HG03280 (cell line): ENCODE measurements around the gene POFUT2.

ENCODE experiments used
- ATAC-seq: cut with Tn5 transposase; IDR thresholded peaks from one replicate; pipeline ENCODE4 v1.9.1; 2021; ENCODE audit warnings: mild to moderate bottlenecking, moderate library complexity; ENCODE audit not compliant: unreplicated experiment

Gene POFUT2

DNA sequence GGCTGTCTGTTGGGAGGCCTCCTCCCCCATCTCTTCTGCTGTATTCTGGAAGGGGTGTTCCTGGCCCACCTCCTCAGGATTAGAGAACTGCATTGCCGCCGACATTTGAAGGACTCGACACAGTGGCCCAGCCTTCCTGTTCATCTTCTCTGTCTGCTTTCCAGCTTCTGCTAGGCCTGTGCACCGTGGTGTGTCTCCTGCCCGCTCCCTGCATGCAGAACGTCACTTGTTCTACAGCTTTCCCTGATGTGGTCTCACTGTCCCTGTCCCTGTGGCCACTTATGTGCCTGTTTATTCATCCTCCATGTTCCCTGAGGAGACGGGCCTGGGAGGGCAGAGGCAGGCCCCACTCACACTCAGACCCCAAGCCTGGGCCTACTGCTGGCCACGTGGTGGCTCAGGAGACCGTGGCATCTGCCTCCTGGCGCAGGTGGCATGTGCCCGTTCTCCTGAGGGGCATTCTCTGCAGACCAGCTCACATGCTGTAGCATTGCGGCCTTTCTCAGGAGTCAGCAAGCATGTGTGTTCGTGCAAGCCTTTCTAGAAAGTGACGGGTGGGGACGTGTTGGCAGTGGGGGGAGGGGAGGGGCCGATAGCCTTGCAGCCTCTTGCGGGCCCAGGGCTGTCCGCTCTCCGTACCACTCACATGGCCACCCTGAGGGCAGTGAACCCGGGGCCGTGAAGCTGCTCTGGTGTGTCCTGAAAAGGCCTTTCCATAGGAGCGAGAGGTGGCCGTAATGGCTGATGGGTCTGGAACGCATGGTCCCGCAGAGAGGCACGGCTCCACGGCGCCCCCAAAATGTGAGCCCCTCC lies 35.9 kb downstream of the POFUT2 start:
- no peak for ATAC-seq

DNA sequence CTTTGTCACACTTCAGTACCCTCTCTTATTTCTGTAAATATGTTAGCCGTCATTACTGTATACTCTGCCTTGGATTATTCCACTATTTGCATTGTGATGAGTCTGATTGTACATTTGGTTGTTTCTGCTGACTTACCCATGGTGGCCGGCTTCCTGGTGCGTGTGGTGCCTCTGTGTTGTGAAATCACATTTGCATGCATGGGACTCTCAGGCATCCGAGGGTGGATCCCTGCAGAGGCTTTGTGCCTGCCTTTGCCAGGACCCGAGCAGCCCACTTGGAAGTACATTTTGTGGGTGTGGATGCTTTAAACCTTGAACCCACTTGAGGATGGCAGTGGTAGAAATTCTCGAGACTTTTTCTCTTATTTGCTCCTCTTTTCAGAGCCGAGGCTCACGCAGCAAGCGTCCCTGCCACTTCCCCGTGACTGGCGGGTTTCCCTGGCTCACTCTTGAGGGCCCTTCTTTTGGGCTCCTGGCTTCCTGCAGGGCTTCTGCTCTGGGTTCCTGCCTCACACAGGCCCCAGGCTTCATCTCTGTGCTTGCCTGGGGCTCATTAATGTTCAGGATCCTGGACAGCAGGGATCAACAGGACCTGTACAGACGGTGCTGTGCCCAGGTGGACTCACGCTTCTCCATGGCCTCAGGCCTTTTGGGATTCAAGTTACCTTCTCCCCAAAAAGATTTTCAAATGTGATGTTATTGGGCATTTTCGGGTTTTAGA lies 36.6 kb downstream of the POFUT2 start:
- no peak for ATAC-seq

DNA sequence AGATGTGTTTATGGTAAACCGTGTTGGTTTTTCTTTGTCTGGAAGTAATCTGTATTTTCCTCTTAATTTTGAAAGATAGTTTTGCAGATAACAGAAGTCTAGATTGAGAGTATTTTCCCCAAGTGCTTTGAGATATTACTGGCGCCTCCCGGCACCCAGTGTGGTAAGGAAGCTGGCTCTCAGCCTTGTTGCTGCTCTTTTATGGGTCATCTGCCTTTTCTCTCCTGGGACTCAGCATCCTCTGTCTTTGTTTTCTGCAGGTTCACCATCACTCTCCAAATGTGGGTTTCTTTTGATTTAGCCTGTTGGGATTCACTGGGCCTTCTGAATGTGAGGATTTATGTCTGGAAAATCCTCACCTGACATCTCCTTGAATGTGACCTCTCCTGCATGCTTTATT lies 37.4 kb downstream of the POFUT2 start:
- no peak for ATAC-seq

GRCh38 chr21:45249626-45250025 lies 38.1 kb downstream of the POFUT2 start:
- no peak for ATAC-seq

- no peak for ATAC-seq
Measured at GRCh38 chr21:45248893-45249381, 38.8 kb downstream of the POFUT2 start.

DNA sequence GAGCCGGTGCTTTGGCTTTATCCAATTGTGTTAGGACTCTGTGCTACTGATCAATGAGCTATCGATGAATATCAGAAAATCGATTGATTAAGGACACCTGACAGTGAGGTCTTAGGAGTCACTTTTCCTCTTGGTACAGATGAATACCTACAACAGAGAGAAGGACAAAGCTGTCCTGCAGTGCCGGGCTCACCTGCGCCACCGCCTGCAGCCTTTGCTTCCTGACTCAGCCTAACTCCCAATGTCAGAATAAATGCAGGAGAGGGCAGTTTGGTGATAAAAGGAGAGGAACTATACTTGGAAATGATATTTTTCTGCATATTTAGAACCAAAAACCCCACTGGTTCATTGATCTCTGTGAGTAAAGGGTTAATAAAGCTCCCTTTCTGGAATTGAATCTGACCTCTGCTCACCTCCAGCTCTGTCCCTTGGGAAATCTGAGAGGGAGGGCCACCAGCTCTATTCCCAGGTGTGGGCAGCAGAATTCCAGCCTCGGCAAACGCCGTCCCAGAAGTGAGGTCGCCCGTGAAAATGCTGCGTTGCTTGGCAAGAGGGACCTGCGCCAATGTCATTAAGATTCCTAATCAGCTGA lies 39.3 kb downstream of the POFUT2 start:
- ATAC-seq, result no peak

- no peak for ATAC-seq
Measured at GRCh38 chr21:45246386-45247320, 41.0 kb downstream of the POFUT2 start.

DNA sequence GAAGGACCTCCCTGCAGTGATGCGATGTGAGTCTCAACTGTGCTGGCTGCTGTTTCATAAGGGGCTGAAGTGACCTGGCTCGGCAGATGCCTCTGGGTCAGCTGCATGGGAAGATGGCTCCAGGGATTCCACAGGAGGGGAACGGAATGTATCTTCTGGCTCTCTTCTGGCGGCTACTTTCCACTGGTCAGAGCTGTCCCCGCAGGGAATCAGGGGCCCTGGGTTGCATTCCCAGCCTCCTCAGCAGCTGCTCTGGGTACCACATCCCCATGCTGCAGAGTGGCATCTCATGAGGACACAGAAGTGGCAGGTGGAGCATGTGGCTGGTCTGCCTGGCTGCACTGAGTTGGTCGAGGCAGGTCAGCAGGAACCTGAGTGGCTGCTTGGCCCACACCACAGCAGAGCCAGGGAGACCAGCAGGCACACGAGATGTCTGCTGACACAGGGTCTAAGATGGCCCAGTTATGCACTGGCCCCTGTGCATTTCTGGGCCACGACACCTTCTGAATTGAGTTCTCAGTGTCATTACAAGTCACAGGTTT lies 42.8 kb downstream of the POFUT2 start:
- ATAC-seq, result no peak

- no peak for ATAC-seq
Measured at GRCh38 chr21:45243603-45244002, 44.1 kb downstream of the POFUT2 start.

DNA sequence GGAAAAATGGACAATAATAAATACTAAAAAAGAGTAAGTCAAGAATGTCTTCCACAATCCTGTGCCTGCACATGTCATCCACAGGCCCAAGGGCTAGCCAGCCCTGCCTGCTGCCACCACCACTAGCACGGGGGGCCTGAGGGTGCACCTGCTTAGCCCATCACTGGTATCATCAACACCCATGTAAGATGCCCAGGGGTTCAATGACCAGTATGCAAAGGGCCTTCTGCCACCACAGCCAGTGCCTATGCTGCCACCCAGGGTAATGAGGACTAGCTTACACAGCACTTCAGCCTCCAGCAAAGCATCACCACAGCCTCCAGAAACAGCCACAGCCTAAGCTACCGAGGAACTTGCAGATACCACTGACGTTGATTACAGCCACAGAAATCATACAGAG lies 46.3 kb downstream of the POFUT2 start:
- no peak for ATAC-seq

DNA sequence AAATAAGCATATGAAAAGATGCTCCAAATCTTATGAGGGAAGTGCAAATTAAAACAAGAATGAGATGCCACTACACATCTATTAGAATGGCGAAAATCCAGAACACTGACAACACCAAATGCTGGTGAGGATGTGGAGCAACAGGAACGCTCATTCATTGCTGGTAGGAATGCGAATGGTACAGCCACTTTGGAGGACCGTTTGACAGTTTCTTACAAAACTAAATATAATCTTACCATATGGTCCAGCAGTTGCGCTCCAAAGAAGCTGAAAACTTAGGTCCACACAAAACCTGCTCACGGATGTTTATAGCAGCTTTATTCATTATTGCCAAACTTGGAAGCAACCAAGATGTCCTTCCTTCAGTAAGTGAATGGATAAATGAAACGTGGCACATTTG lies 50.3 kb downstream of the POFUT2 start:
- ATAC-seq, result no peak

GRCh38 chr21:45236481-45236880 lies 51.2 kb downstream of the POFUT2 start:
- no peak for ATAC-seq

DNA sequence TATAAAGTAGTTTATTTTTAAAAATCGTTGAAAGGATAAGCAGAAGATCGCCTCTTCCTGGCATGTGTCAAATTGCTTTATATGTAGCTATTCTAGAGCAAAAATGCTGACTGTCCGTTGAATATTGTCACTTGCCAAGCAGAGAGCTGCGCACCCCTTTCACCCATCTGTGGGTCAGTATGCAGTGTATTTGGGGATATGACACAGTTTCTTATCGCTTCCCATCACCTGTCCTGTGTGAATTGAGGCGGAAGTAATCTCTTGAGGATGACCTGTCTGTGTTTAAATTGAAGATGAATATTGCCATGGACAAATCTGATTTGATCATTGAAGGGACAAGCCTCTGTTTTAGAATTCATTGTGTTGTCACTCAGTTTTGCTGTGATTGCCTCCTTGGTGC lies 52.2 kb downstream of the POFUT2 start:
- ATAC-seq, result no peak

DNA sequence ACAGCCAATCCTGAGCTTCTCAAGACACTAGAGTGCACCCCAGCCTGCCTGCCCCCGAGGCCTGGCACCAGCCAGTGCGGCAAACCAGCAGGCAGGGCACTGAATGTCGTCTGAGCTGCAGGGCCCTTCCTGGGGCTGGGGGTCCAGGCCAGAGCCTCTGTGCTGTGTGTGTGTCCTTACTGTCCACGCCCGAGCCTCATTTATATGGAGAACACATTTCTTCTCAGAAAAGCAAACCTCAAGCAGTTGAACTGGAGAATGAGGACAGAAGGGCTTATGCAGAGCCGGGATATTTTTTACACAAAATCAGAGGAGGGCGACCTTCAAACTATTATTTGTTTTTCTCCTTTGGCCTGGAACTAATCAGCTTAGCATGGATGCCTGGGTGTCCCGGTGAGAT lies 52.7 kb downstream of the POFUT2 start:
- no peak for ATAC-seq

- no peak for ATAC-seq
Measured at GRCh38 chr21:45234127-45234526, 53.6 kb downstream of the POFUT2 start.

DNA sequence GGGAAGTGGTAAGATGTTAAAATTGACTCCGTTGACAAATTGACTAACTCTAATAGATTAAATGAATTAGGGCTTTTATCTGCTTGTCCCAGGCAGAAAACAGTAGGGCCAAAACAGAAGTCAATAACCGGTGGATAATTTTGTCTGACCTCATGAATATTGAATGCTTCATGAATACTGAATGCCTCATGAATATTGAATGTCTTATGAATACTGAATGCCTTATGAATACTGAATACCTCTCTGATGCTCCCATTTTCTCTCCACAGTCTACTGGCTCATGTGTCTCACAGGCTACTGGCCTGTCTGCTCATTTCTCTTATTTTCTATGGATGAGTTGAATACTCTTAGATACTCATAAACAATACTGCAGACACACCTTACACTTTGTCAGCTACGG lies 56.0 kb downstream of the POFUT2 start:
- ATAC-seq, result no peak

- ATAC-seq, result no peak
Measured at GRCh38 chr21:45228656-45229240, 58.9 kb downstream of the POFUT2 start.

DNA sequence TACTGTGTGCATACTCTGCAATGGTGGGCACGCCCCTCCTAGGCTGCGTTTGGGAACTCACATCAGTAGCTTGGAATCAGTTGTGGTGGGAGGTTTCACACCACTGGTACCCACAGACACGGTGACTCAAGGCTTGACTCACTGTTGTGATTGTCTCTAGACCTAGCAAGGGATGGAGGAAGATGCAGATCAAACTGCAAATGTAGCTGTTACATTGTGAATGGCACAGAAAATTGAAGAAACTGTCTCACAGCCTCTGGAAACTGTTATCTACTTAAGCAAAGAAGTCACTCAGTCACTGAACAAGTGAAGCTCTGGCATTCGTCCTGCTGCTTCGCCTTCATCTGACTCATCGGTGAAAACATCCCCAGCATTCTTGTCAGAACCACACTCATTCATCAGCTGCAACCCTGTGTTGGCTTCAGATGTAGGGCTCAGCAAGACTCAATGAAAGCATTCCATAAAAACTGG lies 59.5 kb downstream of the POFUT2 start:
- ATAC-seq, result no peak

DNA sequence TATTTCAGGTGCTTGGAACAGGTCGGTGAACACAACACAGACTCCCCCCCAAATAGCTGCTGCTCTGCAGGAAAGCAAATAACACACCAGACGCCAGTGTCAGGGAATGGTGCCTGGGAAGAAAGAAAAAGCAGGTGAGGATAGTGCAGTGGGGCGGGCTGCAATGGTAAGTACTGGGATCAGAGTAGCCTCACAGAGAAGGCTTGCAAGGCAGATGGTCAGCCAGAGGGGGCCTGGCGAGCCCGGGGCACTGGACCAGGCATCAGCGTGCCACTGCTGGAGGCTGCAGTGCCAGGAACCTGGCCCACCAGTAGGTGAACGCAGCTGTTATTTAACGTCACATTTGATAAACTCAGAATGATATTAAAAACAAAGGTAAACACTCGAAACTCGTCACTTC lies 60.0 kb downstream of the POFUT2 start:
- no peak for ATAC-seq
